SHP77 treated with DMSO at 0.1 percent for 48 hours (cell line): ENCODE results near the gene NXN.
"Not testable (repeated sequence)": the region's sequence is repeated elsewhere in the genome, so short reads cannot be mapped to it uniquely, and the experiment has no call there.

ENCODE experiments used
- DNase-seq: peaks from one replicate; lab custom pipeline; 2025; lab: John Stamatoyannopoulos, UW

NXN gene

GRCh38 chr17:953767-954166, 25.8 kb downstream of the NXN start:
- no peak for DNase-seq

- not testable (repeated sequence) for DNase-seq
Measured at GRCh38 chr17:952592-952991, 27.0 kb downstream of the NXN start.

GRCh38 chr17:951325-952132, 28.0 kb downstream of the NXN start:
- no peak for DNase-seq

- DNase-seq: no peak
Measured at GRCh38 chr17:949623-950303, 29.8 kb downstream of the NXN start.

GRCh38 chr17:948284-948852, 31.2 kb downstream of the NXN start:
- DNase-seq: no peak

GRCh38 chr17:946510-947236, 32.9 kb downstream of the NXN start:
- no peak for DNase-seq

GRCh38 chr17:945672-946071, 33.9 kb downstream of the NXN start:
- no peak for DNase-seq

GRCh38 chr17:944266-944826, 35.2 kb downstream of the NXN start:
- DNase-seq: no peak

- DNase-seq: no peak
Measured at GRCh38 chr17:935485-935884, 44.1 kb downstream of the NXN start.

GRCh38 chr17:933312-934073, 46.1 kb downstream of the NXN start:
- no peak for DNase-seq

- no peak for DNase-seq
Measured at GRCh38 chr17:930258-930657, 49.3 kb downstream of the NXN start.

- DNase-seq: no peak
Measured at GRCh38 chr17:929586-929985, 50.0 kb downstream of the NXN start.

- no peak for DNase-seq
Measured at GRCh38 chr17:927611-928461, 51.7 kb downstream of the NXN start.

- DNase-seq: no peak
Measured at GRCh38 chr17:925817-926216, 53.8 kb downstream of the NXN start.

- no peak for DNase-seq
Measured at GRCh38 chr17:924711-925475, 54.7 kb downstream of the NXN start.

GRCh38 chr17:924306-924705, 55.3 kb downstream of the NXN start:
- not testable (repeated sequence) for DNase-seq

GRCh38 chr17:923633-924032, 55.9 kb downstream of the NXN start:
- no peak for DNase-seq

GRCh38 chr17:921161-921560, 58.4 kb downstream of the NXN start:
- DNase-seq: no peak

- DNase-seq: no peak
Measured at GRCh38 chr17:920190-920589, 59.4 kb downstream of the NXN start.
